HFFc6 (cell line): ENCODE measurements around the gene FAM168A. TPM values are rescaled to one million over a fixed set of nuclear protein-coding genes. Genes with fewer than 3 reads are reported as not detected.

Experiments
- DNase-seq: peaks from one replicate; pipeline ENCODE4 v3.0.0-alpha.2; 2018
- H3K27ac Mint-ChIP-seq: 2 replicates; pipeline ENCODE4 v1.8.0; 2020; ENCODE audit warnings: mild to moderate bottlenecking, mixed read lengths
- H3K27me3 Mint-ChIP-seq: 2 replicates; pipeline ENCODE4 v1.8.0; 2021; ENCODE audit warnings: mild to moderate bottlenecking, moderate library complexity, mixed read lengths; ENCODE audit not compliant: insufficient read depth
- H3K36me3 Mint-ChIP-seq: 2 replicates; pipeline ENCODE4 v1.8.0; 2021; ENCODE audit warnings: low read depth, mixed read lengths
- H3K4me1 Mint-ChIP-seq: 2 replicates; pipeline ENCODE4 v1.8.0; 2020; ENCODE audit warnings: low read depth, mixed read lengths
- H3K4me3 Mint-ChIP-seq: 2 replicates; pipeline ENCODE4 v1.8.0; 2020; ENCODE audit warnings: mild to moderate bottlenecking, moderate library complexity, mixed read lengths
- H3K9me3 Mint-ChIP-seq: 2 replicates; pipeline ENCODE4 v1.8.0; 2020; ENCODE audit warnings: mild to moderate bottlenecking, mixed read lengths
- CTCF ChIP-seq: fragments of 200-600 bp; sonication (generic); IDR thresholded peaks from 2 replicates; pipeline ENCODE4 v1.5.0; 2021; ENCODE audit warnings: antibody characterized with exemption, mild to moderate bottlenecking
- total RNA-seq, 6 experiments: library from RNA; stranded (reverse); fragmentation: NEBNext Ultra II Directional; extraction: Animal tissue kit (Norgen Biotek cat#: 25700); gene quantifications; 2 replicates in 1 of 6; 3 replicates in 5 of 6; pipeline ENCODE4 v1.2.3, GENCODE V29; 2021

FAM168A gene
- total RNA-seq, 6 experiments from 2014 or later = 32.6 to 40.1 (median 38.8) TPM

DNA sequence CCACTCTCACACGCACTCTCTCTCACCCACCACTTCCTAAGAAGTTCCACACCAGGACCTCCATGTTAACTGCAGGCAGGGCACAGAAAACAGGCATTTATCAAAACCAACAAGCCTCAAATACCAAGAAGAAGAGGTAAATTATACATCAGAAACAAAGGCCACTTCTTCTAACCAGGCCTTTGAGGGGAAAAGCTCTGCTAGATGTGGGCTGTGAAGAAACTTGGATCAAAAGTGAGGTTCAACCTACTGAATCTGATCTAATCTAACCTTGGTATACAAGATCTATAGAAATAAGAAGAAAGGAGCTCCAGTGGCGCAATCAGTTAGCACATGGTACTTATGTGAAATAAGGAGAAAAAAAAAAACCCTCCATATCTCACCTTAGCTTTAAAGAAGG, 91.9 kb downstream of the FAM168A start:
- H3K36me3 Mint-ChIP-seq = peaks cover 21% of the 10 kb centered on the region
- TF ChIP-seq CTCF = no peak
- H3K4me1 Mint-ChIP-seq = peaks cover 20% of the 10 kb centered on the region
- H3K27me3 Mint-ChIP-seq = no peaks in the 10 kb centered on the region; the same call in 1 of the 2 replicates
- DNase-seq = no peak
- H3K4me3 Mint-ChIP-seq = no peak overlapping the region
- H3K27ac Mint-ChIP-seq = no peak overlapping the region
- H3K9me3 Mint-ChIP-seq = peaks cover 13% of the 10 kb centered on the region; the same call in 1 of the 2 replicates

DNA sequence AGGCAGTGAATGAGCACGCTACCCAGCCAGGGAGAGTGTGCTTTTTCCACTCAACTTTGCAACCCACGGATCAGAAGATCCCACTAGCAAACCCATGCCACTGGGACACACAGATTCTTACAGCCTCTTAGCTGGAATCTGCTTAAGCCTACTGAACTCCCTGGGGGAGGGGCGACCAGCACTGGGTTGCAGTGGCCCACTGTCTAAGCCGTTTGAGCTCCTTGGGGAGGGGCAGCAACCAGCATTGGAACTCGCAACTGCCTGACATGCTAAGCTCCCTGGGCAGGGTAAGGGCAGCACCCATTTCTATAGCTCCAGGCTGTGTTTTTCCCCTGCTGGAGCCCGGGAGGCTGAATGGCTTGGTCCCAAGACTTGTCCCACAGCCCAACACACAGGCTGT, 99.6 kb downstream of the FAM168A start:
- H3K9me3 Mint-ChIP-seq = peaks cover 5% of the 10 kb centered on the region; the same call in 1 of the 2 replicates
- no peak for TF ChIP-seq CTCF
- no peaks in the 10 kb centered on the region; the same call in 1 of the 2 replicates for H3K27me3 Mint-ChIP-seq
- peaks cover 33% of the 10 kb centered on the region for H3K36me3 Mint-ChIP-seq
- peaks cover 34% of the 10 kb centered on the region for H3K4me1 Mint-ChIP-seq
- DNase-seq = no peak
- H3K27ac Mint-ChIP-seq = no peak overlapping the region
- H3K4me3 Mint-ChIP-seq = no peak overlapping the region

DNA sequence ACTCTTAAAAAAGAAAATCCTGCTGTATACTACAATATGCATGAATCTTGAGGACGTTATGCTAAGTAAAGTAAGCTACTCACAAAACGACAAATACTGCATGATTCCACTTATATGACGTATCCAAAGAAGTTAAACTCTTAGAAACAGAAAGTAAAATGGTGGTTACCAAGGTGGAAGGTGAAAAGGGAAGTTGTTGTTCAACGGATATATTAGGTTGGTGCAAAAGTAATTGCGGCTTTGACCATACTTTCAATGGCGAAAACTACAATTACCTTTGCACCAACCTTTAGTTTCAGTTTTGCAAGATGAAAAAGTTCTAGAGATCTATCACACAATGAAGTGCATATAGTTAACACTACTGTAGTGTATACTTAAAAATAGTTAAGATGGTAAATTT, 101.8 kb downstream of the FAM168A start:
- Mint-ChIP-seq H3K4me1 (peaks cover 42% of the 10 kb centered on the region), H3K4me3 (no peak overlapping the region), H3K9me3 (no peaks in the 10 kb centered on the region), H3K27ac (no peak overlapping the region), H3K27me3 (no peaks in the 10 kb centered on the region; the same call in 1 of the 2 replicates), H3K36me3 (peaks cover 27% of the 10 kb centered on the region)
- no peak for DNase-seq
- no peak for TF ChIP-seq CTCF

DNA sequence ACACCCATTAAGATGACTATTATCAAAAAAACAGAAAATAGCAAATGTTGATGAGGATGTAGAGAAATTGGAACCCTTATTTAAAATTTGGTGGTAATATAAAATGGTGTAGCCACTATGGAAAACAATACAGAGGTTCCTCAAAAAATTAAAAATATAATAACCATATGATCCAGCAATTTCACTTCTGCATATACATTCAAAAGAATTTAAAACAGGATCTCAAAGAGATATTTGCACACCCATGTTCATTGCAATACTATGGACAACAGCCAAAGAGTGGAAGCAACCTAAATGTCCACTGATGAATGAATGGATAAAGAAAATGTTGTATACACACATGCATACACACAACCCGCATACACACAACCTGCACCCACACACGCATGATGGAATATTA, 102.2 kb downstream of the FAM168A start:
- H3K4me1 Mint-ChIP-seq = peaks cover 39% of the 10 kb centered on the region
- H3K4me3 Mint-ChIP-seq = no peak overlapping the region
- H3K9me3 Mint-ChIP-seq = no peaks in the 10 kb centered on the region
- no peak overlapping the region for H3K27ac Mint-ChIP-seq
- TF ChIP-seq CTCF = no peak
- DNase-seq = no peak
- peaks cover 27% of the 10 kb centered on the region for H3K36me3 Mint-ChIP-seq
- no peaks in the 10 kb centered on the region; the same call in 1 of the 2 replicates for H3K27me3 Mint-ChIP-seq

DNA sequence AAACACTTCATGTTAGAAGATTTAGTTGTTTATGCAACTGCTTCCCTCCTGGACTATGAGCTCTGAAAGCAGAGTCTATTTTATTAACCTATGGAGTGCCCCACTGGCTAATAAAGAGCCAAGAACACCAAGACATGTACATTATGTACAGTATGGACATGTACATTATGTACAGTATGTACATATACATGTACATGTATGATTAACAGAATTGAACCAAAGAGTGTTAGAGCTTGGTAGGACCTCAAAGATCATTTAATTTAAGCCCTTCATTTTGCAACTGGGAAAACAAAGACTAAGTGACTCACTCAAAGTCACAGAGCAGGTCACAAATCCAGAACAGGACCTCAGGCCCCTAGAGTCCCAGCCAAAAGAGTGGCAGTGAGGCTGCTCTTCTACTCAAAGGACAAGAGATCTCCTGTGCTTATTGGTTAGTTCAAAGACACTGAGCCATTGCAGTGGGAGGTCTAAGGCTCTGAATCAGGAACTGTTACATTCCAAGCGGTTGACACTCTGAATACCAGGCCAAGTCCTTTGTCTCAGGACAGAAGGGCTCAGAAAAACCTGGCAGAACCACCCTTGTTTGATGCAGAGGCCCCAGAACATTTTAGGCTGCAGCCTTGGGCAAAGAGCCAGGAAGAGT, 103.8 kb downstream of the FAM168A start:
- H3K9me3 Mint-ChIP-seq = no peaks in the 10 kb centered on the region
- peak overlapping the region; percentile 45 for H3K4me3 Mint-ChIP-seq
- peak; percentile 84 for DNase-seq
- peak overlapping the region; percentile 89 for H3K27ac Mint-ChIP-seq
- H3K36me3 Mint-ChIP-seq = peaks cover 21% of the 10 kb centered on the region
- H3K27me3 Mint-ChIP-seq = no peaks in the 10 kb centered on the region; the same call in 1 of the 2 replicates
- peaks cover 36% of the 10 kb centered on the region for H3K4me1 Mint-ChIP-seq
- no peak for TF ChIP-seq CTCF
